ENCODE results near the gene LHX5.
A peak's percentile ranks its signal among the peaks of the same experiment; 100 is the strongest.

Gene LHX5

GRCh38 chr12:113452458-113452857, 19.2 kb downstream of the LHX5 start:
- in situ Hi-C loops (cut with MboI; ENCODE audit: low pct_unique_long_range_greater_than_20kb, low sequenced_read_pairs): loop anchor here (25.0 kb wide), 1 partner anchor 460 kb away; no protein-coding TSS in a partner anchor
- DNase-seq: no peak

GRCh38 chr12:113449839-113450238, 21.8 kb downstream of the LHX5 start:
- DNase-seq: no peak
- in situ Hi-C loops (cut with MboI; ENCODE audit: low pct_unique_long_range_greater_than_20kb, low sequenced_read_pairs): loop anchor here (25.0 kb wide), 1 partner anchor 462 kb away; no protein-coding TSS in a partner anchor

GRCh38 chr12:113449299-113449698, 22.4 kb downstream of the LHX5 start:
- in situ Hi-C loops (cut with MboI; ENCODE audit: low pct_unique_long_range_greater_than_20kb, low sequenced_read_pairs): no loop called here
- no peak for DNase-seq

GRCh38 chr12:113448873-113449272, 22.8 kb downstream of the LHX5 start:
- in situ Hi-C loops (cut with MboI; ENCODE audit: low pct_unique_long_range_greater_than_20kb, low sequenced_read_pairs): no loop called here

GRCh38 chr12:113445544-113446171, 26.0 kb downstream of the LHX5 start:
- in situ Hi-C loops (cut with MboI; ENCODE audit: low pct_unique_long_range_greater_than_20kb, low sequenced_read_pairs): no loop called here
- DNase-seq: peak; percentile 61

More at GRCh38 chr12:113448873-113449272, 22.8 kb downstream of the LHX5 start:
- no peak for DNase-seq

GRCh38 chr12:113443030-113443539, 28.6 kb downstream of the LHX5 start:
- DNase-seq: no peak
- in situ Hi-C loops (cut with MboI; ENCODE audit: low pct_unique_long_range_greater_than_20kb, low sequenced_read_pairs): no loop called here

- in situ Hi-C loops (cut with MboI; ENCODE audit: low pct_unique_long_range_greater_than_20kb, low sequenced_read_pairs): no loop called here
- no peak for DNase-seq
These were observed 30.5 kb downstream of the LHX5 start for GRCh38 chr12:113440947-113441782.

GRCh38 chr12:113440336-113440735, 31.3 kb downstream of the LHX5 start:
- in situ Hi-C loops (cut with MboI; ENCODE audit: low pct_unique_long_range_greater_than_20kb, low sequenced_read_pairs): no loop called here
- no peak for DNase-seq

GRCh38 chr12:113439606-113440030, 32.1 kb downstream of the LHX5 start:
- peak; percentile 42 for DNase-seq
- in situ Hi-C loops (cut with MboI; ENCODE audit: low pct_unique_long_range_greater_than_20kb, low sequenced_read_pairs): no loop called here

- in situ Hi-C loops (cut with MboI; ENCODE audit: low pct_unique_long_range_greater_than_20kb, low sequenced_read_pairs): no loop called here
- no peak for DNase-seq
These were observed 32.4 kb downstream of the LHX5 start for GRCh38 chr12:113439301-113439597.

GRCh38 chr12:113438523-113439300, 33.0 kb downstream of the LHX5 start:
- no peak for DNase-seq
- in situ Hi-C loops (cut with MboI; ENCODE audit: low pct_unique_long_range_greater_than_20kb, low sequenced_read_pairs): no loop called here

GRCh38 chr12:113437729-113438100, 34.0 kb downstream of the LHX5 start:
- no peak for DNase-seq
- in situ Hi-C loops (cut with MboI; ENCODE audit: low pct_unique_long_range_greater_than_20kb, low sequenced_read_pairs): no loop called here

GRCh38 chr12:113436993-113437728, 34.5 kb downstream of the LHX5 start:
- DNase-seq: no peak
- in situ Hi-C loops (cut with MboI; ENCODE audit: low pct_unique_long_range_greater_than_20kb, low sequenced_read_pairs): no loop called here

- in situ Hi-C loops (cut with MboI; ENCODE audit: low pct_unique_long_range_greater_than_20kb, low sequenced_read_pairs): no loop called here
- DNase-seq: no peak
These were observed 35.1 kb downstream of the LHX5 start for GRCh38 chr12:113436586-113436985.

GRCh38 chr12:113435367-113435766, 36.3 kb downstream of the LHX5 start:
- in situ Hi-C loops (cut with MboI; ENCODE audit: low pct_unique_long_range_greater_than_20kb, low sequenced_read_pairs): no loop called here

GRCh38 chr12:113432986-113433385, 38.7 kb downstream of the LHX5 start:
- DNase-seq: no peak
- in situ Hi-C loops (cut with MboI; ENCODE audit: low pct_unique_long_range_greater_than_20kb, low sequenced_read_pairs): no loop called here

More at GRCh38 chr12:113435367-113435766, 36.3 kb downstream of the LHX5 start:
- DNase-seq: no peak

- in situ Hi-C loops (cut with MboI; ENCODE audit: low pct_unique_long_range_greater_than_20kb, low sequenced_read_pairs): no loop called here
These were observed 43.2 kb downstream of the LHX5 start for GRCh38 chr12:113428482-113428881.

GRCh38 chr12:113427882-113428281, 43.8 kb downstream of the LHX5 start:
- in situ Hi-C loops (cut with MboI; ENCODE audit: low pct_unique_long_range_greater_than_20kb, low sequenced_read_pairs): no loop called here
- no peak for DNase-seq

More at GRCh38 chr12:113428482-113428881, 43.2 kb downstream of the LHX5 start:
- DNase-seq: no peak

- in situ Hi-C loops (cut with MboI; ENCODE audit: low pct_unique_long_range_greater_than_20kb, low sequenced_read_pairs): no loop called here
- DNase-seq: peak; percentile 42
These were observed 45.7 kb downstream of the LHX5 start for GRCh38 chr12:113425960-113426453.
